Effector CD4-positive, alpha-beta T cell (primary cell): ENCODE results near the gene CASP12. TPM values are rescaled to one million over a fixed set of nuclear protein-coding genes. Genes with fewer than 3 reads are reported as not detected.
"Not testable (repeated sequence)": the region's sequence is repeated elsewhere in the genome, so short reads cannot be mapped to it uniquely, and the experiment has no call there.

Experiments used
- DNase-seq: peaks from one replicate; pipeline ENCODE4 v3.0.0-alpha.2; 2020
- total RNA-seq: gene quantifications from one replicate; lab custom pipeline; 2026; lab: John Stamatoyannopoulos, UW

Gene CASP12
- not detected for total RNA-seq

GRCh38 chr11:104897891-104898684 is at the start of gene CASP12:
Gene CASP12, minus strand, starts transcription at chr11:104898460.
- no peak for DNase-seq

GRCh38 chr11:104946907-104947306 is 48.6 kb upstream of the CASP12 start:
- no peak for DNase-seq

GRCh38 chr11:104944076-104944475 is 45.8 kb upstream of the CASP12 start:
- no peak for DNase-seq

GRCh38 chr11:104943561-104943960 is 45.3 kb upstream of the CASP12 start:
- no peak for DNase-seq

GRCh38 chr11:104934594-104934993 is 36.3 kb upstream of the CASP12 start:
- DNase-seq = no peak

GRCh38 chr11:104934073-104934472 is 35.8 kb upstream of the CASP12 start:
- DNase-seq = not testable (repeated sequence)

- DNase-seq = no peak
These were observed 30.6 kb upstream of the CASP12 start for GRCh38 chr11:104928811-104929210.

GRCh38 chr11:104926771-104927611 is 28.7 kb upstream of the CASP12 start:
- no peak for DNase-seq

- no peak for DNase-seq
These were observed 27.6 kb upstream of the CASP12 start for GRCh38 chr11:104925850-104926249.

- DNase-seq = no peak
These were observed 20.0 kb upstream of the CASP12 start for GRCh38 chr11:104918113-104918824.

- DNase-seq = no peak
These were observed 19.2 kb upstream of the CASP12 start for GRCh38 chr11:104917271-104918112.

- DNase-seq = no peak
These were observed 18.2 kb upstream of the CASP12 start for GRCh38 chr11:104916442-104916841.

GRCh38 chr11:104912102-104912501 is 13.8 kb upstream of the CASP12 start:
- DNase-seq = no peak

- no peak for DNase-seq
These were observed 9.9 kb upstream of the CASP12 start for GRCh38 chr11:104908186-104908531.

- no peak for DNase-seq
These were observed 9.4 kb upstream of the CASP12 start for GRCh38 chr11:104907521-104908185.

- DNase-seq = no peak
These were observed 7.0 kb upstream of the CASP12 start for GRCh38 chr11:104905271-104905670.

GRCh38 chr11:104899226-104899625 is 966 bp upstream of the CASP12 start:
- no peak for DNase-seq

- no peak for DNase-seq
These were observed 389 bp upstream of the CASP12 start for GRCh38 chr11:104898685-104899013.

- DNase-seq = no peak
These were observed 2.6 kb downstream of the CASP12 start for GRCh38 chr11:104895634-104896033.

GRCh38 chr11:104893876-104894275 is 4.4 kb downstream of the CASP12 start:
- no peak for DNase-seq

GRCh38 chr11:104892723-104893511 is 5.3 kb downstream of the CASP12 start:
- DNase-seq = no peak
